ENCODE measurements around the gene PYROXD2.
"Not testable (repeated sequence)": the region's sequence is repeated elsewhere in the genome, so short reads cannot be mapped to it uniquely, and the experiment has no call there.

Gene PYROXD2

GRCh38 chr10:98349508-98349922 lies 65.5 kb downstream of the PYROXD2 start:
- peak; percentile 63 for DNase-seq
- in situ Hi-C loops (cut with MboI; ENCODE audit: low pct_unique_long_range_greater_than_20kb, low sequenced_read_pairs): no loop called here

- in situ Hi-C loops (cut with MboI; ENCODE audit: low pct_unique_long_range_greater_than_20kb, low sequenced_read_pairs): no loop called here
- DNase-seq: no peak
Measured at GRCh38 chr10:98346847-98347246, 68.1 kb downstream of the PYROXD2 start.

- DNase-seq: no peak
- in situ Hi-C loops (cut with MboI; ENCODE audit: low pct_unique_long_range_greater_than_20kb, low sequenced_read_pairs): no loop called here
Measured at GRCh38 chr10:98344589-98345038, 70.4 kb downstream of the PYROXD2 start.

- in situ Hi-C loops (cut with MboI; ENCODE audit: low pct_unique_long_range_greater_than_20kb, low sequenced_read_pairs); DNase-seq: not testable (repeated sequence)
Measured at GRCh38 chr10:98341701-98342100, 73.3 kb downstream of the PYROXD2 start.

- in situ Hi-C loops (cut with MboI; ENCODE audit: low pct_unique_long_range_greater_than_20kb, low sequenced_read_pairs): no loop called here
- no peak for DNase-seq
Measured at GRCh38 chr10:98340940-98341310, 74.1 kb downstream of the PYROXD2 start.

- in situ Hi-C loops (cut with MboI; ENCODE audit: low pct_unique_long_range_greater_than_20kb, low sequenced_read_pairs): no loop called here
Measured at GRCh38 chr10:98340261-98340939, 74.6 kb downstream of the PYROXD2 start.

GRCh38 chr10:98339799-98340198 lies 75.2 kb downstream of the PYROXD2 start:
- in situ Hi-C loops (cut with MboI; ENCODE audit: low pct_unique_long_range_greater_than_20kb, low sequenced_read_pairs): no loop called here

More at GRCh38 chr10:98340261-98340939, 74.6 kb downstream of the PYROXD2 start:
- DNase-seq: no peak

GRCh38 chr10:98338896-98339295 lies 76.1 kb downstream of the PYROXD2 start:
- DNase-seq: no peak
- in situ Hi-C loops (cut with MboI; ENCODE audit: low pct_unique_long_range_greater_than_20kb, low sequenced_read_pairs): no loop called here

More at GRCh38 chr10:98339799-98340198, 75.2 kb downstream of the PYROXD2 start:
- DNase-seq: peak; percentile 14

GRCh38 chr10:98338318-98338717 lies 76.7 kb downstream of the PYROXD2 start:
- in situ Hi-C loops (cut with MboI; ENCODE audit: low pct_unique_long_range_greater_than_20kb, low sequenced_read_pairs): no loop called here
- DNase-seq: no peak

- no peak for DNase-seq
- in situ Hi-C loops (cut with MboI; ENCODE audit: low pct_unique_long_range_greater_than_20kb, low sequenced_read_pairs): no loop called here
Measured at GRCh38 chr10:98337484-98337883, 77.5 kb downstream of the PYROXD2 start.
